Heart right ventricle (tissue), 16 donors: Measurements from ENCODE around the gene MEGF10. TPM values are rescaled to one million over a fixed set of nuclear protein-coding genes. Genes with fewer than 3 reads are reported as not detected.

ENCODE experiments used
- ATAC-seq, 8 donors: fragments of 200-7000 bp; cut with Tn5 transposase; one replicate each; pipeline ENCODE4 v1.9.1; 2020; ENCODE audit warnings: mild to moderate bottlenecking in 8 of 8, moderate library complexity in 8 of 8, moderate number of reproducible peaks in 1 of 8
- DNase-seq, 2 donors: peaks; one replicate each; pipeline ENCODE4 v3.0.0-alpha.2; 2020
- H3K27ac ChIP-seq, 10 donors: fragments of 200-600 bp; sonication (generic) in 2 of 10; one replicate each; pipeline versions ENCODE4 v1.5.0 to v1.8.0; 2020 to 2022; ENCODE audit warnings: mild to moderate bottlenecking in 3 of 10
- H3K27me3 ChIP-seq, 7 donors: fragments of 200-600 bp; one replicate each; pipeline ENCODE4 v1.8.0; 2021 to 2022; ENCODE audit warnings: mild to moderate bottlenecking in 2 of 7
- H3K36me3 ChIP-seq, 9 donors: fragments of 200-600 bp; sonication (generic) in 1 of 9; one replicate each; pipeline versions ENCODE4 v1.5.0 to v1.8.0; 2020 to 2022; ENCODE audit warnings: mild to moderate bottlenecking in 2 of 9
- H3K4me1 ChIP-seq, 9 donors: fragments of 200-600 bp; sonication (generic) in 1 of 9; one replicate each; pipeline versions ENCODE4 v1.5.0 to v1.8.0; 2020 to 2022; ENCODE audit warnings: mild to moderate bottlenecking in 4 of 9
- H3K4me3 ChIP-seq, 10 donors: fragments of 200-600 bp; sonication (generic) in 2 of 10; one replicate each; pipeline versions ENCODE4 v1.5.0 to v1.8.0; 2020 to 2022; ENCODE audit warnings: mild to moderate bottlenecking in 7 of 10, moderate library complexity in 2 of 10
- H3K9me3 ChIP-seq, 11 donors: fragments of 200-600 bp in 10 of 11; sonication (generic) in 2 of 11; one replicate each; pipeline versions ENCODE4 v1.5.0 to v1.8.0; 2013 to 2022; ENCODE audit warnings: mild to moderate bottlenecking in 2 of 11, control low read depth in 1 of 11, moderate library complexity in 1 of 11
- CTCF ChIP-seq, 9 donors: fragments of 200-600 bp; sonication (generic) in 2 of 9; IDR thresholded peaks; one replicate each; pipeline versions ENCODE4 v1.5.0 to v1.8.0; 2021 to 2022; ENCODE audit warnings: antibody characterized with exemption in 9 of 9, mild to moderate bottlenecking in 5 of 9, moderate library complexity in 1 of 9
- WGBS, 2 donors: extraction: QIAGEN DNeasy Blood & Tissue Kit; methylation state at CpG; one replicate each; pipeline ENCODE4 v1.1.7; 2013; ENCODE audit warnings: inconsistent platforms in 1 of 2; 5-methylcytosine and 5-hydroxymethylcytosine counted together
- intact Hi-C, 10 donors: fragments of 100-400 bp; cut with DNase I; formaldehyde crosslinking; loops; one replicate each; pipeline versions ENCODE4 v1.11.1 to v1.14.2; 2022
- polyA plus RNA-seq, 2 donors: library from polyadenylated mRNA; stranded (reverse); fragments of 200-250 nt; gene quantifications; one replicate each; pipeline ENCODE4 v1.2.3, GENCODE V29; 2013
- total RNA-seq, 10 donors: library from RNA; stranded (reverse); fragmentation: NEBNext Ultra II Directional in 3 of 10; extraction: Animal tissue kit (Norgen Biotek cat#: 25700) in 3 of 10; gene quantifications; one replicate each; pipeline versions ENCODE4 v1.2.1 to v1.2.4, GENCODE V29; 2021 to 2023
- donor health status: Arrhythmogenic right ventricular cardiomyopathy.
- donor health status: ischemic (EF 13 %, LVEDD 7.1; RV severe dilation, severe dysfunction).
- donor health status: healthy with polysubstance abuse.
- donor health status: DM: no; HTN: yes; CAD: no.
- donor health status: DM: no; HTN: no; CAD: no.
- donor health status: ischemic (EF 25% LVEDD 6.9; RV normal size, moderate dysfunction).
- donor health status: ischemic (EF 25% LVEDD 5.7; RV mildly dilated, moderate dysfunction).
- donor health status: healthy.
- donor health status: DM: yes; HTN: yes; CAD: no.
- donor health status: Ischemic cardiomyopathy.
- donor health status: ischemic (EF 35%, LVEDD 5.7; RV mildly dilated, moderate dysfunction).
- donor health status: nonischemic (EF 11% LVEDD 7.7; RV severe dilation, severe dysfunction).
- donor health status: DM: yes; HTN: yes; CAD: no.
- donor health status: PGD.
- donor health status: ischemic (EF 29% LVEDD 5.4; RV normal size, mild dysfunction).
- donor health status: nonischemic (EF 23%, LVEDD 6.1; RV moderate dilation, normal function).

The MEGF10 gene
- total and polyA plus RNA-seq, 12 donors = 0.02 to 1.0 (median 0.24) TPM; not detected in 1

GRCh38 chr5:127297348-127298035 lies 6.9 kb downstream of the MEGF10 start:
- intact Hi-C loops = loop anchor here in 2 of 10 donors (5.0 to 10.0 kb wide), 2 partner anchors 187 to 195 kb away; no protein-coding TSS in a partner anchor
- WGBS, 2 donors = 81 to 93% methylated on average over 4 of the region's 4 CpGs

DNA sequence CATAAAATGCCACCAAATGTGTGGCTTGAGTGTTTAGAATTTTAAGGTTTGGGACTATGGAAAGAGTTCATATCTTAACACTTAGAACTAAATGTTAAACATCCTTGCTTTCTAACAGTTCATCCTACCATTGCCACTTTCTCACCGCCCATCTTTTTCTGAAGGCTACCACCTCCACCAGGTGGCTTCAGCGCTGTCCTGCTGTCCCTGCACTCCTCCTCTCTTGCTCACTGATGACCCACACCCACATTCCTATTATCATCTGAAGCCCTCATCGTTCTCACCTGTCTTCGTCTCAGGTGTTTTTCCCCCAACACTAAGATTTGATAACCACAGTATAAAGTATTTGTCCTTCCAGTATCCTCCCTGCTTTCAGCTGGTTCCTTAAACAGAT lies 7.4 kb downstream of the MEGF10 start:
- Histone ChIP-seq H3K27me3 (peaks cover 0 to 32% (median 15%) of the 10 kb centered on the region in 7 donors), H3K4me3 (no peak overlapping the region), H3K36me3 (no peaks in the 10 kb centered on the region), H3K27ac (no peak overlapping the region), H3K4me1 (no peaks in the 10 kb centered on the region), H3K9me3 (no peaks in the 10 kb centered on the region)
- TF ChIP-seq CTCF (IDR thresholded peaks at IDR 0.05) = no peak
- no peak for DNase-seq
- 77 to 88% methylated on average over 4 of the region's 4 CpGs for WGBS, 2 donors
- intact Hi-C loops = loop anchor here in 2 of 10 donors (5.0 to 10.0 kb wide), 2 partner anchors 187 to 194 kb away; no protein-coding TSS in a partner anchor
- ATAC-seq = no peak

More at GRCh38 chr5:127297348-127298035, 6.9 kb downstream of the MEGF10 start:
- Histone ChIP-seq H3K4me3 (no peak overlapping the region), H3K27ac (no peak overlapping the region), H3K36me3 (no peaks in the 10 kb centered on the region), H3K27me3 (peaks cover 0 to 37% (median 21%) of the 10 kb centered on the region in 7 donors), H3K4me1 (no peaks in the 10 kb centered on the region), H3K9me3 (no peaks in the 10 kb centered on the region)
- DNase-seq (no peak), ATAC-seq (no peak)
- TF ChIP-seq CTCF (IDR thresholded peaks at IDR 0.05) = no peak

GRCh38 chr5:127298656-127299055 lies 8.1 kb downstream of the MEGF10 start:
- Histone ChIP-seq H3K36me3 (no peaks in the 10 kb centered on the region), H3K4me3 (no peak overlapping the region), H3K27ac (no peak overlapping the region), H3K9me3 (no peaks in the 10 kb centered on the region), H3K4me1 (no peaks in the 10 kb centered on the region), H3K27me3 (peaks cover 0 to 27% (median 10%) of the 10 kb centered on the region in 7 donors)
- no peak for TF ChIP-seq CTCF (IDR thresholded peaks at IDR 0.05)
- WGBS, 2 donors = 87 to 89% methylated on average over 5 of the region's 5 CpGs
- ATAC-seq (no peak), DNase-seq (no peak)
- intact Hi-C loops = loop anchor here in 2 of 10 donors (5.0 to 10.0 kb wide), 2 partner anchors 186 to 194 kb away; no protein-coding TSS in a partner anchor

- Histone ChIP-seq H3K4me3 (no peak overlapping the region), H3K9me3 (no peaks in the 10 kb centered on the region), H3K4me1 (no peaks in the 10 kb centered on the region), H3K27ac (no peak overlapping the region), H3K27me3 (peaks cover 0 to 19% (median 9%) of the 10 kb centered on the region in 7 donors), H3K36me3 (no peaks in the 10 kb centered on the region)
- intact Hi-C loops = loop anchor here in 2 of 10 donors (5.0 to 10.0 kb wide), 2 partner anchors 185 to 193 kb away; no protein-coding TSS in a partner anchor
- 62 to 69% methylated on average over 2 of the region's 2 CpGs for WGBS, 2 donors
- TF ChIP-seq CTCF (IDR thresholded peaks at IDR 0.05) = no peak
- DNase-seq = no peak
- no peak for ATAC-seq
Observed at GRCh38 chr5:127299678-127300077, 9.1 kb downstream of the MEGF10 start.
